Endometrial microvascular endothelial cells (primary cell): Measurements from ENCODE around the gene COMMD4. TPM values are rescaled to one million over a fixed set of nuclear protein-coding genes. Genes with fewer than 3 reads are reported as not detected.

Experiments
- in situ Hi-C: cut with HindIII; loops from 2 replicates; pipeline ENCODE4 v1.10.0; 2017; ENCODE audit warnings: low sequenced_read_pairs, low pct_unique_long_range_greater_than_20kb; ENCODE audit errors: inconsistent ontology term
- total RNA-seq: library from RNA; depleted of rRNA; stranded (reverse); fragments of >200 nt; gene quantifications from one replicate; pipeline ENCODE4 v1.2.3, GENCODE V29; 2015; ENCODE audit errors: inconsistent ontology term

COMMD4 gene
- total RNA-seq, 1 donor from 2014 or later = 88.2 TPM

DNA sequence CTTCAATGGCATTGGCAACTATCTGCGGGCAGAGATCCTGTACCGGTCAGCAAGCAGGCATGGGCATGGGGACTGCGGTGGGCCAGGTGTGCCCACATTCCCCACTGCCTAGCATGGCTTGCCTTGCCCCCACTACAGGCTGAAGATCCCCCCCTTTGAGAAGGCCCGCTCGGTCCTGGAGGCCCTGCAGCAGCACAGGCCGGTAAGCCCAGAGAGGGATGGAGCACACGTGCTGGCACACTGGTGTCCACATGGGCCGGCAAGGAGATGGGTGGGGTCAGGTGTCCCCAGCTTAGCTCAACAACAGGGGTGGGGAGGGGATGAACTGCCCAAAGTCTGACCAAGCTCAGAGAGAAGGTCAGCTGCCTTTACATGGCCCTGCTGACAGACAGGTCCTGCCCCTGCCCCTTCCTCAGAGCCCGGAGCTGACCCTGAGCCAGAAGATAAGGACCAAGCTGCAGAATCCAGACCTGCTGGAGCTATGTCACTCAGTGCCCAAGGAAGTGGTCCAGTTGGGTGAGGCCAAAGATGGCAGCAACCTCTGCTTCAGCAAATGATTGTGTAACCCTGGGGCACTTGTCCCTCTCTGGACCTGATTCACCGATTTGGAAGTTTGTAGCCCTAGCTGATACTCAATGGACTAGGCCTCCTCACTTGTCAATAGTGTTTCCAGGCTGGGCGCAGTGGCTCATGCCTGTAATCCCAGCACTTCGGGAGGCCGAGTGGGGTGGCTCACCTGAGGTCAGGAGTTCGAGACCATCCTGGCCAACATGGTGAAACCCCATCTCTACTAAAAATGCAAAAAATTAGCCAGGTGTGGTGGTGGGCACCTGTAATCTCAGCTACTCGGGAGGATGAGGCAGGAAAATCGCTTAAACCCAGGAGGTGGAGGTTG is 16.6 kb downstream of the COMMD4 start:
- in situ Hi-C loops = no loop called here

DNA sequence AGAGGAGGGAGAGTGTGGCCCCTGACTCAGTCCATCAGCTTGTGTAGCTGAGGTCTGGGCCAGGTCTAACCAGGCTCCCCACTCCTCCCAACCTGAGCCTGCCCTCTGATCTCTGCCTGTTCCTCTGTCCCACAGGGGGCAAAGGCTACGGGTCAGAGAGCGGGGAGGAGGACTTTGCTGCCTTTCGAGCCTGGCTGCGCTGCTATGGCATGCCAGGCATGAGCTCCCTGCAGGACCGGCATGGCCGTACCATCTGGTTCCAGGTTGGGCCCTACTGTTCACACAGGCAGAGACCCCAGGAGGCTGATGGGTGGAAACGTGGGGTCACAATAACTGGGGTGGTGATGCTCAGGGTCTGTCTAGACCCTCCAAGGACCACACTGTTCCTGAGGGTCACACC is 17.7 kb downstream of the COMMD4 start:
- in situ Hi-C loops = no loop called here

DNA sequence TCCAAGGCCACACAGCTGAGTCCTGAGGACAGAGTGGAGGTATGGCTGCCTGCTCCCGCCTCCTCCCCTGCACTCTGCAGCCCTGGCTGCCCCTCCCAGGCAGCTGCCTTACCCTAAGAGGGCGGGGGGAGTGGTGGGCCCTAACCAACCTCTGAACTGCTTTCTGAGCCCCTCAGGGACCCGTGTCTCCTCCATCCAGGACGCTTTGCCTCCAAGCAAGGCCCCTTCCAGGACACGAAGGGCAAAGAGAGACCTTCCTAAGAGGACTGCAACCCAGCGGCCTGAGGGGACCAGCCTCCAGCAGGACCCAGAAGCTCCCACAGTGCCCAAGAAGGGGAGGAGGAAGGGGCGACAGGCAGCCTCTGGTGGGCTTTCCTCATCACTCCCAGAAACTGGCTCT is 18.6 kb downstream of the COMMD4 start:
- in situ Hi-C loops = no loop called here

DNA sequence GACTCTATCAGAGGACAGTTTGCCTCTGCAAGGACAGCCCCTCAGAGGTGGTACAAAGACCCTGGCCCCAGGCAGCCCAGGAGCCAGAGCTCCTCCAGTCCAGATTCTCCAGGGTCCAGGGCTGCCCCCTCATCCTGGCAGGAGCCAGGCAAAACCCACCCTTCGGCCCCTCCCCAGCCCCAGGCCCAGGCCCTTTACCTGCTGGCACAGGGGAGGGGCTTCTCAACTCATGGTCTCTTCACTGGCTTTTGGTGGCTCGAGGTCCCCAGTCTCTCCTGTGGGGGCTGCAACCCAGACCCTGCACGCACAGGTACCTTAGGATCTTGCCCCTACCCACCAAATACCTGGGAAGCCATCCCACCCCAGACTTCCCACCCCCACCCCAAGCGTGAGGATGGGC is 19.5 kb downstream of the COMMD4 start:
- in situ Hi-C loops = no loop called here

DNA sequence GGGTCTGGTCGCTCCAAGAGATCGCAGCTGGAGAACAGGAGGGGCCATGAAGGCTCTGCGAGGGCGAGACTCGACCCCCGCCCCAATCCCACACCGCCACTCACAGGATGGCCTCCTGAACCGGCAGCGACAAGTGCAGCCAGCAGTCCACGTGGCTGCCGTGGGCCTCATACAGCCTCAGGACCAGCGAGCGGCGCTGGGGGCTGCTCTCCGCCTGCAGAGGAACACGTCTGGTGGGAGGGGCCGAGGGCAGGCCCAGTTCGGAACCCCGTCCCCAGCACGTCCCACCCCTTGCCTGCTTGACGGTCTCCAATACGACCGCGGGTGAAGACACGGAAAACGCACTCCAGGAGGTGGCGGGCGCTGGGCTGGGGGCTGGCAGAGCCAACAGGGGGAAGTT is 20.1 kb downstream of the COMMD4 start:
- in situ Hi-C loops = no loop called here

DNA sequence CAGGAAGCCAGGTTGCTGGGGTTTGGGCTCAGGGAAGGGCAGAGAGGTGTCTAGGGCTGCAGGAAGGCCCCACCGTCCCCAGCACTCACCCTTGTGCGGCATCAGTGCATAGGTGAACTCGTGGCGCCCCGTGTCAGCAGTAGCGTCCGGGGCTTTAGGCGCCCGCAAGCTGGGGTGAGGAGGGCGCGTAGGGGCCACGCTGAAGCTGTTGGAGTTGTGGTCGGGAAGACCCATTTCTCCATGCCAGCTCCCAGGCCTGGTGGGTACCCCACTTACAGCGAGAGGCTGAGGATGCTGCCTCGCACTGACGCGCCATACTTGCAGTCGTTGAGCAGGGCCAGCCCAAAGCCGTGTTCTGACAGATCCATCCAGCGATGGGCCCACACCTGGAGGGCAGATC is 20.7 kb downstream of the COMMD4 start:
- in situ Hi-C loops = no loop called here

DNA sequence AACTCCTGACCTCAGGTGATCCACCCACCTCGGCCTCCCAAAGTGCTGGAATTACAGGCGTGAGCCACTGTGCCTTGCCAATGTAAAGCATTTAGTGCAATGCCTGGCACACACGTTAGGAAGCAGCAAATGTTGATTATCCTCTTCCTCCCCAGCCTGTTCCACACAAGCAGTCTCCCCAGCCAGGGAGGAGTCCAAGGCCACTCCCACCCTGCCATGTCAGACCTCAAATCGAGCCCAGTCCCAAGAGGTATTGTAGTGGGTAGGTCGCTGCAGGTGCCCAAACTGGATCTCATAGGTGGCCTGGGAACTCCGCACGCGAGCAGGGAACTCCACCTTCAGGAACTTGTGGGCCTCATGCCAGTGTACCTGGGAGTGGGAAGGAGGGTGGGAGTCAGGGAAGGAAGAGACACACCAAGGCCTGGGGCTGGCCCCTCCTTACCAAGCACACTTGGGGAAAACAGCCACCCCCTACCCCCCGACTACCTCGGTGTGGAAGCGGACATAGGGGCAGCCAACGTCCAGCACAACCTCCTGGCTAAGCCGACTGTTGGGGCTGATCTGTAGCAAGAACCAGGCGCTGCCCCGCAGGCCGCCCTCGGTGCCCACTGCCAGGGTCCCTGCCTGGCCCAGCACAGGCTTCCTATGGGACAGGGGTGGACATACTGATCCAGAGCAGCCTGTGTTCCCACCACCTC is 22.3 kb downstream of the COMMD4 start:
- in situ Hi-C loops = no loop called here

DNA sequence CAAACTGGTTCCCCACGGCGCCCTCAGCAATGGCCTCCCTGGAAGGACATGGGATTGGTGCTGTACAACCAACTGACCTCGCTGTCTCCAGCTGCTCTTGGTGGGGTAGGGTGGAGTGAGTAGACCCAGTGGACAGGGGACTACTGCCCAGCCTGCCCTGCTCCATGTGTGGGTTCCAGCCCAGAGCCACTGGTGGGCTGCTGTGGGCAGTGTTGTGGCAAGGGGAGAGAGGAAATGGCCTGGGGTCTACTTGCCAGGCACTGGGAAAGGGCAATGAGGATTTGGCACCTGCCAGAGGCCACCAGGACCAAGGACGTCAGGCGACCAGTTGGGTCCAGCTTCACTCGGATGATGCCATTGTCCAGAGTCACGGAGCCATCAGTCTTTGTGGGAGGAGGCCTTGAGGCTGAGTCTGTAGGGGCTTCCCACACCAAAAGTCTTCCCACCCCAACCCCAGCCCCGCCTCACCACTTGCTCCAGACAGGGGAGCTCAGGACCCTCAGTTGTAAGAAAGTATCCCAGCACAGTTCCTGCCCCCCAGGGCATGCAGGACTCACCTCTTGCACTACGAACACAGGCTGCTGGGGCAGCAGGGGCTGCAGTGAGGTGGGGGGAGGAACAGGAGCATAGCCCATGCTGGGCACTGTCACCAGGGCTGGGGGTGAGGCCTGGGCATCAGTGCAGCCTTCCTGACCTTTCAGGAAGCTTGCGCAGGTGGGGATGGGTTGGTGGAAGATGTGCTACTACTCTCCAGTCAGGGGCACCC is 23.1 kb downstream of the COMMD4 start:
- in situ Hi-C loops = no loop called here

DNA sequence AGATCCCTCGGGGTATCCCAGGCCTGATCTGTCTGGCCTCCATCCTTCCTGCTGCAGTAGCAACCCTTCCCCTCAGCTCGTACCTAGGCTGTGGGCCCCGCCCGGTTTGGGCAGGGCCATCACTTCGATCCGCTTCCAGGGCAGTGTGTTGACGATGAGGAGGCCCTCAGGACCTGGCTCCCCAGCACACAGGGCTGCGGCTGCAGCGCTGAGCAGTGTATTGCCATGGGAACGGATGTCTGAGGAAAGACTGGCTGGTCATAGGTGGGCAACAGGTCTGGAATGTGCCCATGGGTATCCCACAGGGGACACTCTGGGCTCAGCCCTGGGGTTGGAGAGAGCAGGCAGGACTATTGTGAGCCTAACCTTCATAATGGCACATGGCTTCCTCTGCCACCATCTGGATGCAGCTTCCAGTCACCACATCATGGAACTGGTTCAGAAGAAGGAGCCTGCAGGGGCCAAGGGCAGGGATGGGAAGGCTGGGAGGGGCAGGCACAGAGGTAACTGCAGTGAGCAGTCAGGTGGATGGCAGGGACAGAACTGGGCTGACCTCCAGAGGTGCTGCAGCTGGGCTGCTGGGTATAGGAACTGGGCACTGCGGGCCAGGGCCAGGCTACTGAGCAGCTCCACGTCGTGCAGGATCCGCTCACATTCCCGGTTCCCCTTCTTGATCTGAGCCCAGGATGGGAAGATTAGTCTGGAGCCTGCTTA is 23.8 kb downstream of the COMMD4 start:
- in situ Hi-C loops = no loop called here

DNA sequence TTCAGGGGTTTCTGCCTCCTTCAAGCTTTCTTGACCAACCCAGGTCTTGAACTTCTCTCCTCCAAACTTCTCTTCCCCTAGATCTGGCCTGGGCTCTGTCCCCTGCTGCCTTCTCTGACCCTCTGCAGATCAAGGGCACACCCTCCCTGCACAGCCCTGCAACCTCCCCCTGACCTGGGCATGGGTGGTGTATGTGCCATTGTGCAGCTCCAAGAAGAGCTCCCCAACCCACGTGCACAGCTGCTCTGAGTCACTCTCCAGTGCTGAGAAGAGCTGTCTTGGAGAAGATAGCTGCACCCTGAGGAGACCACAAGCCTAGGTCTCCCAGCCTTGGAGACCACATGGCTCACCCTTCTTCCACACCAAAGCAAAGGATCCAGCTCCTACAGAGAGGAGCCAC is 24.5 kb downstream of the COMMD4 start:
- in situ Hi-C loops = no loop called here

DNA sequence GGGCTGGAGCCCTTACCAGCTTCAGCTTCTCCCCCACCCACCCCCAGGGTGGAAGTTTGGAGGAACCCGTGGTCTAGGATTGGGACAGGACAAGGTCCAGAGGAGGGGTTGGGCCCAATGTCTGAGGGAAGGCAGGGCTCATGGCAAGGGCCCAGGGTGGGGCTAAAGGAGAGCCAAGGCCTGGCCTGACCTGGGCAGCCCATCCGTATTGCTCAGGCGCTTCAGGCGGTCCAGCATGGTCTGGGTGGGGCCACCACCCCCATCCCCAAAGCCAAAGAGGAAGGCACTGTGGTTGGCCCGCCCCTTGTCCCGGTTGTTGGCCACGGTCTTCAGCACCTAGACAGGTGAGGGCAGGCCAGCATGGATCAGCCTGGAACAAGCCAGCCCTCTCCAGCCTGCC is 25.0 kb downstream of the COMMD4 start:
- in situ Hi-C loops = no loop called here

DNA sequence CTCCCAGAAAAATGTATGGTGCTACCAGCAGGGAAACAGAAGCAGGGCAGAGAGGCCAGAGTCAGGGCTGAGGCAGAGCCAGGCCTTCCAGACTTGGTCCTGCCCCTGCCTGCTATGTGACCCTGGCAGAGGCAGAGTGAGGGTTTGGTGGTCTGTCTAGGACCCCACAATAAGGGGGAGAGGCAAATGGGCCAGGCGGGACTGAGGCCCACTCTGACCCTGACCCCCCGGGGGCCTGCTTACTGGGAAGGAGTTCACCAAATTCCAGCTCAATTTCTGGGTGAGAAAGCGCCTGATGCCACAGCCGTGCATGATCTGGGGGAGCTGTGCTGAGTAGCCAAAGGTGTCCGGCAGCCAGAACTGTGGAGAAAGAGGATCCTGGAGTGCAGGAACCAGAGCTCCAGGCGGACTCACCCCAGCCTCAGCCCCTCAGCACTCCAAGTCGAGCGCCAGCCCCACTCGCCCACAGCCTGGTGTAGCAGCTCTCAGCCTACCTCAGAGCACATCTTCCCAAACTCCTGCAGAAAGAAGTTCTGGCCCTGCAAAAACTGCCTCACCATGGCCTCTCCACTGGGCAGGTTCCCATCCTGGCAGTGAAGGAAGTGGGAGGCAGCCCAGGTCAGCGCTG is 25.6 kb downstream of the COMMD4 start:
- in situ Hi-C loops = no loop called here

DNA sequence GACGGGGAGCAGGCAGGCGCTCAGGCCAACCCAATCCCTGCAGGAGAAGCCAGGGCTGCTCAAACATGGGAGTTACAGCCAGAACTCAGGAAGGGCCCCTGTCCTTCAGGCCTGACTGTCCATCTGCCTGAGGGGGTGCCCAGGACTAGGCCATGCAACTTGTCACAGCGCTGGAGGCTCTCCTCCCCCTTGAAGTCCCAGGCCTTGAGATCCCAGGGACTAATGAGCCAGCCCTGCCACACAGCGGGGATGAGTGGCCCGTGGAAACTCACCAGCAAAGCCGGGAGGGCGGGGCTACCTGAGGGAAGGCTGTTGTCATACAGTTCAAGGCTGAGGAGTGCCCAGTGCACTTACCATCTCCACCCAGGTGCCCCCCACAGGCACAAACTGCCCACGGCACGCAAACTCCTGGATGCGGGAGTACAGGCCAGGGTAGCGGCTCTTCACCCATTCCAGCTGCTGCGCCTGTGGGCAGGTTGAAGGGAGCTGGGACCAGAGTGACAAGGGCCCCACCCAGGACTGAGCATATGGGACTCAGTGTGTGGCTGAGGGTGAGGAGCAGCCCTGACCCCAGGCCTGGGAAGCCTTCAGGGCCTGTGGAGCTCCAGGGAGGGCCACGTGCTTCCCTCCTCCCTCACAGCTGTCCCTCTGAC is 26.3 kb downstream of the COMMD4 start:
- in situ Hi-C loops = no loop called here

DNA sequence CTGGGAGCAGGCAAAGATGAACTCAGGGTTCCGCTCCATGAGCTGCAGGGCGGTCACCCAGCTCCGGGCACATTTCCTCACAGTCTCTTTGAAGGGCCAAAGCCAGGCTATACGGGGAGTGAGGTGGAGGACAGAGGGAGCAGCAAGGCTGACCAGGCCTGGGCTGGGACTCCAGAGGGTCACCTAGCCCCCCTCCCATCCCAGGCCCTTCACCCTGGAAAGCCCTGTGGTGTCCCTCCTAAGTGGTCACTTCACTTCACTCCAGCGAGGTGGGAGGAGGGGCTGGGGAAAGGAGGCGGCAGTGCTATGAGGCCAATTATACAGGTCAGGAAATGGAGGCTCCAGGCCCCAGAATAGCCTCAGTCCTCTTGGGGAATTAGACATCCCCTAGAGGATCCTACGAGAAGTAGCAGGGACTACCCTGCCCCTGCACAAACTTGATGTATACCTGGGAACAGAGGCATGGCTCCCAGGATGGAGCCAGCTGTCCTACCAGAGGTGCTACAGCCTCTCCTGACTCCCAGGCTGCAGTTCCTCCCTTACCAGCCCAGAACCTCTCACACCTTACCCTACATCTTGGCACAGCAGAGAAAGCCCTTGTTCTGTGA is 26.9 kb downstream of the COMMD4 start:
- in situ Hi-C loops = no loop called here

DNA sequence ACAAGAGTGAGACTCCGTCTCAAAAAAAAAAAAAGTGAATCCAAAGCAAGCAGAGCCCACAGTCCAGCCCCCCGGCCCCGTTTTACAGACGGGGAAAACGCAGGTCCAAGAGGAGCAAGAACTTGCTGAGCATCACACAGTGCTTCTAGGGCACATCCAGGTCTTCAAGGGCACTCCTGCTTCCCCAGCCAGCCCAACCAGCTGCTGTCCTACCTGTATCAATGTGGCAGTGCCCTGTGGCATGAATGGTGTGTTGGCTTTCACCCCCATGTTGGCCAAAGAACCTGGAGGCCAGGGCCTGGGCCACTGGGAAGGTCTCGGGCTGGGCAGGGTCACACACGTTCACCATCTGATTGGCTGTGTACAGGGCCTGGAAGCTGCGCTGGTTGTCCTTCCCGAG is 27.9 kb downstream of the COMMD4 start:
- in situ Hi-C loops = no loop called here

DNA sequence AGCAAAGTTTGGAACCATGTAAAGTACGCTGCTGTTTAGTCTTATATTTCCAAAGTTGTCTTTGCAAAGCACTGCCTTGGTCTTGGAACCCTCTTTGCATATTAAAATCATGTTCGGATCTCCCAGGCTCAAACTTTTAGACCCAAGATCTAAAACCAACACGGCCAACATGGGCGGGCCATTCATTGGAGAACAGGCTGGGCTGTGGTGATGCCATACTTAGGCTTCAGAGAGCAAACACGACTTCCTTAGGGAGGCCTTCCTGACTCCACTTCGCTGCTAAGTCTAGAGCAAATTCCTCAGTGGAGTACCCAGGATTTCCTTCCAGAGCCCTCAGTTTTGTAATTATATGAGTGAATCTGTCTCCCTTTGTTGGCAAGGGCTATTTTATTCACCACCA is 29.0 kb downstream of the COMMD4 start:
- in situ Hi-C loops = no loop called here

DNA sequence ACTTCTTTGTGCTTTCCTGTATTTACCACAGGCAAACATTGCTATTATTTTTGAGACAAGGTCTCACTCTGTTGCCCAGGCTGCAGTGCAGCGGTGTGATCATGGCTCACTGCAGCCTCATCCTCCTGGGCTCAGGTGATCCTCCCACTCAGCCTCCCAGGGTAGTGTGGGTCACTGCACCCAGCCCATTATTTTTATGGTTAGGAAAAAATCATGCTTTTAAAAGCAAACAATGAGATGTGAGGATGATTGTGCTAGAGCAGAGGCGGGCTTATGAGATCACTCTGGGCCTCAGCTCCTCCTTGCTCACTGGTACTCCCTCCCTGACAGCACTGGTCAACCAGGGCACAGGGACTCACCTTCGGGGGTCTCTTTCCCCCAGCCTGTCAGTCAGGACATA is 30.3 kb downstream of the COMMD4 start:
- in situ Hi-C loops = no loop called here

DNA sequence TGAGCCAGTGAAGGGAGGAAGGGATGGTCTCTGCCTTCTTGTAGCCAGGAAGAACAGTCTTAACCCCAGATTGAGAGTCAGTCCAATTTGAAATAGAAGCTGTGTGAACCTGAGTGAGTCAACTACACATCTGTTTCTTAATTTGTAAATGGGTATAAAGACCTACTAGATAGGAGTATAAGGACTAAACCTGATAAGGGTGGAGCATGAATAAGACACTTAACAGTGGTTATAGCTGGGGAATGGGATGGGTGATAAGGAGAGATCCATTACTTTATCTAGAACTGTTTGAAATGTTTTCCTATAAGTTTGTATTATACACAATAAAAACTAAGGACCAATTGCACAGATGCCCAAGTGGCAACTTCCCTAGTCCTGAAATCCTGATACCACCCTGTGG is 31.1 kb downstream of the COMMD4 start:
- in situ Hi-C loops = no loop called here
